NOMO-1 (cell line): Measurements from ENCODE around the gene MSRB3.

Experiments
- DNase-seq, 2 experiments: peaks; one replicate each; lab custom pipeline; 2025; ENCODE audit not compliant: unreplicated experiment in 2 of 2; lab: John Stamatoyannopoulos, UW

Gene MSRB3

GRCh38 chr12:65278576-65279368, at the start of gene MSRB3:
TSS of gene MSRB3 (plus strand) at chr12:65278683. CDS start at chr12:65308580, 29,897 bp downstream.
- DNase-seq = peak in 1 of 2 experiments; percentile 17

- DNase-seq = no peak
These were observed 49.0 kb upstream of the MSRB3 start for GRCh38 chr12:65229441-65229840.

GRCh38 chr12:65232476-65233077, 45.9 kb upstream of the MSRB3 start:
- peak in 1 of 2 experiments; percentile 36 for DNase-seq

- no peak for DNase-seq
These were observed 41.3 kb upstream of the MSRB3 start for GRCh38 chr12:65237153-65237552.

DNA sequence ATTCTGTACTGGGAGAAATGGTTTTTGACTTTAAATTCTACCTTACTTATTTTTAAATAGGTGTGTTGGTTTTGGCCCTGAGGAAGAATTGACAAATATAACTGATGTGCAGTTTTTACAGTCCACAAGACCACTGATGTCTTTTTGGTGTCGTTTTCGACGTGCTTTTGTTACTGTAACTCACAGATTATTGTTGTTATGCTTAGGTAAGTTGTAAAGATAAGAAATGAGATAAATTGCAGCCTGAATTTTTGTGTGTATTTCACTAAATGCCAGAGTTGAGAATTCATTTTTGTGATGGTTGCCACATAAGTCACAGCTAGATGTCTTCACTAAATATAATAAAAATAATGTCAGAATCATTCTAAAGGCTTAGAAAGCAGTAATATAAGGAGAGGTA, 39.9 kb upstream of the MSRB3 start:
- no peak for DNase-seq

DNA sequence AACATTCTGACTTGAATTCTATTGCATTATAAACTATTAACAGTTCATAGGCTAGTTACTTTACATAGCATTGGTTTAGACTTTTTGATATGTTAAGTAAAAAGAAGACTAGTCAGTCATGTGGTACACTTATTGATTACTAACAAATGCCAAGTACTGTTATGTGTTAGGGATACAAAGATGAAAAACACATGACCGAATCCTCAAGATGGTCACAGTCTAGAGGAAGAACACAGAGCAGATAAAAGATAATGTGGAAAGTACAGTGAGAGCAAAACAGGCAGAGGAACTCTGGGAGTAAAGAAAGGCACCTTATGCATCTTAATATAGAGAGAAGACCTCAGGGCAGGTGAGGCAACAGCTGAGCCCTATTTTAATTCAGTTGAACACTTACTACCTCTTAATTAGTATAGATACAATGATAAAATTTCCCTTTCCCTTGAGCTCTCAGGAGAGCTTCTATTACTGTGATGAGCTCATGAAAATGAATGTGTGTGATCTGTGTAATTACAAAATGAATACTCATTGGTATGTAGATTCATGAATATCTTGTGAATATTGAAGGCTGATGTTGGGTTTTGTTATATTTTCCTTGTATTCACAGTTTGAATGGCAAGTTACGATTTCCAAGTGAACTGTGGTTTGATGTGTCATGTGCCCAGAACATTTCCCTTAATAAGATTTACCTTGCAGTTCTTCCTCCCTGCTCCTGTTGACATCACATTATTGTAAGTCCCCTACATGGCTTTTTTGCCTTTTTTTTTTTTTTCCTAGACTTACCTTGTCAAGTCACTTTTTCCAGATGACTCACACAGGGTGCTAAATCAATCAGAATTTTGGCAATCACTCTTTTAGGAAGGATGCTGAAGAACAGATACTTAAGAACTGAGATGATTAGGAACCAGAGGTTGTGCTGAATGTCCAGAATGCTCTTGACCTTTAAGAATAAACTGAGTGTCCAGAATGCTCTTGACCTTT, 29.5 kb upstream of the MSRB3 start:
- no peak for DNase-seq

GRCh38 chr12:65252515-65252914, 26.0 kb upstream of the MSRB3 start:
- no peak for DNase-seq

DNA sequence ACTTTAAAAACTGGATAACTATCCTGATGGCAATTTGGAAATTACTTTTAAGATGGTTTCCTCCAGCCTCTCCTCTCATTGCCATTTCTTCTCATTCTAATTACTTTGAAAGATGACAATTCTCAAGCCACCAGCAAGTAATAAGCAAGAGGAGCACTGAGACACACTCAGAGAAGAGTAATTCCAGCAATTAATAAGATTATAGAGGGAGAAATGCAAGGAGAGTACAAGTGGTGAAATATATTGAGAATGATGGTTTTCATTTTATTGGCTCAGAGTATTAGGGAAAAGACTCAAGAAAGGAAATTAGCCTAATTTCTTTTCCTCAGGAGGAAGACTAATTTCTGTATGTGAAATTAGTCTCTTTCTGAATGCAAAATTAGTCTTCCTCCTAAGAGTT, 20.5 kb upstream of the MSRB3 start:
- DNase-seq = no peak

GRCh38 chr12:65259501-65259900, 19.0 kb upstream of the MSRB3 start:
- DNase-seq = no peak

DNA sequence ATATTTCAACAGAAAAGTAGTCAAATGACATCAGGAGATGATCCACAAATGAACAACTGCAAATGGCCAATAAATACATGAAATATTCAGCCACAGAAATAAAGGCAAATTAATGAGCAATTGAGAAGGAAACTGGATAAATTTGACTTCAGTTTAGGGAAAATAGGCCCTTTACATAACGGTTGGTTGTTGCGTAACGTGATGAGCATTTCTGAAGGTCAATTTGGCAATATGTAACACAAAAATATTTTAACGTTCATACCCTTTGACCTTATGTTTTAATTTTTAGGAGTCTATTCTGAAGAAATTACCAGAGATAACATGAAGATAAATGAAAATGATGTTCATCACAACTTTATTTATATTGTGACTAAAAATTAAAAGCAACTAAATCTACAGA, 14.7 kb upstream of the MSRB3 start:
- DNase-seq = peak; percentile 6 to 10

- no peak for DNase-seq
These were observed 12.1 kb upstream of the MSRB3 start for GRCh38 chr12:65266408-65266807.

DNA sequence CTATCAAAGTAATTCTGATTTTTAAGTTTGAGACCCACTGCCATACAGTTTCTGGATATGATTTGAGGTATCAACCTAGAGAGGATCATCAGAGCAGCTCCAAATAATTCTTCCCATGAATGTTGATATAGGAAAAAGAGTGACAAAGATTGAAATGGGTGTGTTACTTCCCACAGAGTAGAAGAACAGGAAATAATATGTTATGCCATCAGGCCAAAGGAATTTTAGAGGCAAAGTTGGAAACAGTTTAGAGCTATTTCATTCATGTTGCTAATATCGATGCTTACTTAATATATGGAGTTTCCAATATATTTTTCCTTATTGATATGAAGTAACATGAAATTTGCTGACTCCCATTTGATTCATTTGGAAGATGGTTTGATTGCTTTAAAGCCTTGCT, 8.9 kb upstream of the MSRB3 start:
- DNase-seq = no peak

GRCh38 chr12:65274602-65275272, 3.7 kb upstream of the MSRB3 start:
- no peak for DNase-seq

DNA sequence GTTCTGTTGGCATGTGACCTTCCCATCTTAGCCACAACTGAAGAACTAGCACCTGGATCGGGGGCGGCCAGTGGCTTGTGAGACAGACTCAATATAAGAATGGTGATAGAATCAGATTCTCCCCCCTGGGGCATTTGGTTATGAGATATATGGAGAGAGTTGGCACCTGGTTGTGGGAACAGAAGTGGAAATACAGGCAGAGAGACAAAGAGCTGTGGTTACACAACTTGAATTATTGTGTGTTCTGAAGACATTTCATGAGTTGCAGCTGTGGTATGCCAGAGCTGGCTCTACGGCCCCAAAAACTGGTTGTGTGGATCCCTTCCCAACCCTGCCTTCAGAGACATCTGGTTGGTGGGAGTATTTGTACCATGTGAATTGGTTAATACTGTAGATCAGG, 2.9 kb upstream of the MSRB3 start:
- no peak for DNase-seq

DNA sequence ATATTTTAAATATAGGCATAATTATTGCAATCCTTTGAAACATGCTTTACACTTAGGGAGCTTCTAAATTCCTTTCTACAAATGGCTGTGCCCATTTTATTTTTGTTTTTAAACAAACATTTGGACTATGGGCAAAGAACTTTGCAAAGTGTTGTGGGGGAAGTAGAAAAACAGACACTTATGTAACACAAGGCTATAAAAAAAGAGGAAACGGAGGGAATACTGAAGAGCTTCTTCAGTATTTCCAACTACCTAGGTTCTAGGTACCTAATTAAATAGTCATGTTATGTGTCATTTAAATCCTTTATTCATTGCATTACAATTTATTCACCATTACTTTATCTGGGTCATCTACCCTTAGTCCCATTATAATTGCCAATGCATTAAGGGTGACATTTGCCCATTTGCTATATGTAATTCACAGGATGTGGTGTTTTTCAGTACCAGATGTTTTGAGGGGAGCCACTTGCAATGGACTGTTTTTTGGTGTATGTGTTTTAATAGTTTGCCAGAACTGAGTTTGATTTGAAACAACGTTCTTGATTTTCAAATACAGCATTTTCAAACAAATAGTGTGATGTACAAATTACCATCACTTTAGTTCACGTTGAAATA, 1.5 kb upstream of the MSRB3 start:
- peak; percentile 38 to 82 for DNase-seq

- no peak for DNase-seq
These were observed 398 bp upstream of the MSRB3 start for GRCh38 chr12:65277994-65278575.

DNA sequence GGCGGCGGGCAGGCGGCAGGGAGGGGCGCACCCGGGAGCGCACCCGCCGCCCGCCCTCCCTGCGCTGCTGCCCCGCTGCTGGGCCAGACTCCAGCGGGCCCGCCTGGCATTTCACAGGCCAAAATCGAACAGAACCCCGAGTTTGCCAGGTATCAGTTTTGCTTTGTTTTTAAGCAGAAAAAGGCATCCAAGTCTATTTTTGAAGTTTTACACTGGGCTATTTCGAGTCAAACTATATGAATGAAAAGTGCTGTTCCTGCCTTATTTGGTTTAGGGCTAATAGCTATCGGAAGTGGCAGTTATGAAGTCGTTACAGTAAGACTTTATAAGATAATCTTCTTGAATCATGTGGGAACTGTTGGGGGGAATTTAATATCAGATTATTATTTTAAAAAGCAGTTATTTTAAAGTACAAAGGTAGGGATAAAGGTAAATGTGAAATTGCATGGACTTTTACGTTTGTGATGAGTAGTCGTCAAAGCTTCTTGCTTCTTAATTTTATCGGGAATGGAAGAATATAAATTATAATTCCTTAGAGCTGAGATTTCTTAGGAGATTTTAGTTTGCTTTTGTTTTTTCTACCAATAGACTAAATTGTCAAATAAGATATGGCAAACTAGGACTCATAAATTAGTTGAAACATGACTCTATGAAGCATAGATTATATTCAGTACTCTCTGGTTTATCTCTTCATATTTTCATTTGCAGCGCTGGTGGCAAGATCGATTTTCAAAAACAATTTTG, 1.1 kb downstream of the MSRB3 start:
- DNase-seq = no peak

DNA sequence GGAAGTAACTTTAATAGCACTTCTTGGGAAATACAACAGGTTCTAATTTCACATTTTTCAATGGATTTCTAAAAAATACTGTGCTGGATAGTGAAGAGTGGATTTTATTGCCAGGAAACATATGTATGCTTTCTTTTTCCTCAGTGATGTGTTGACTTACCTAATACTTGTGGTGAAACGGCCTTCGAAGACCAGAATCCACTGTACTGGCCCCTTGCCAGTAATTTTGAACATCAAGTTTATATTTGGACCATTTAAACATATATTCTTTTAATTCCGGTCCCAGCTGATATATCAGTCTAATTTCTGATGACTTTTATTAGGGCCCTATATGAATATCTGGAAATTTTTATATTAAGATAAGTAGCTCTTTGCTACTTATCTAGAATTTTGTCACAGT, 1.8 kb downstream of the MSRB3 start:
- peak in 1 of 2 experiments; percentile 49 for DNase-seq

GRCh38 chr12:65282840-65283239, 4.4 kb downstream of the MSRB3 start:
- DNase-seq = no peak
